ENCODE data around the gene RELL2. TPM values are rescaled to one million over a fixed set of nuclear protein-coding genes. Genes with fewer than 3 reads are reported as not detected.

Gene RELL2
- total RNA-seq, 1 experiment from 2014 or later = 3.3 TPM

DNA sequence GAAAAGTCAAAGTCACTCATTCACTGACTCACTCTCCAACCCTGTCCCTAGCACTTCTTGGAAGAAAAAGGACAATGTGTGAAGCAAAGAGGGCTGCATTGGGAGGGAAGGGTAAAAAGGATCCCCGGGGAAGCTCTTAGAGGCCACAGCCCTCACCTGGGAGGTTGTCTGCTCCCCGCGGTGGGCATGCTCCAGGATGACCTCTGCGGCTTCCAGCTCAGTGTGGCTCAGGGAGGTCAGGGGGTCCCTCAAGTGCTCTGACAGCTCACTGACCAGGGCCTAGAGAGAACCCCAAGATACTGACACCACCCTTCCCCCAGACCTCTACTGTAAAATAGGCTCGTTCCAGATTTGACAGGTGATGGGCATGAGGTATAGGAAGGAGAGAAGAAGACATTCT lies 10.4 kb downstream of the RELL2 start:
- H3K9me3 ChIP-seq (ENCODE audit: insufficient read depth, low read depth) = no peaks in the 10 kb centered on the region
- H3K4me2 ChIP-seq = no peak overlapping the region
- H3K9me2 ChIP-seq (ENCODE audit: insufficient read depth) = no peaks in the 10 kb centered on the region
- H3K4me1 ChIP-seq (replicated peaks; ENCODE audit: insufficient read depth) = peaks cover 21% of the 10 kb centered on the region
- BruUV-seq (replicated peaks) = no TSS peak
- no peak overlapping the region for H2AFZ ChIP-seq
- H3F3A ChIP-seq (ENCODE audit: insufficient read depth, low read depth) = peaks cover 10% of the 10 kb centered on the region; the same call in 1 of the 2 replicates
- intact Hi-C loops (cut with micrococcal nuclease; ENCODE audit: unreplicated experiment) = no loop called here
- H3K4me3 ChIP-seq = no peak overlapping the region
- H3K79me2 ChIP-seq (ENCODE audit: low read depth) = no peaks in the 10 kb centered on the region
- DNase-seq = no peak
- H3K27me3 ChIP-seq (ENCODE audit: insufficient read depth, low read depth) = no peaks in the 10 kb centered on the region
- no peak overlapping the region for H3K27ac ChIP-seq
- H4K20me1 ChIP-seq (ENCODE audit: insufficient read depth) = no peaks in the 10 kb centered on the region
- CTCF ChIA-PET = no interaction called here
- POLR2A ChIA-PET (ENCODE audit: unreplicated experiment) = no interaction called here
- H3K36me3 ChIP-seq (ENCODE audit: low read depth) = no peaks in the 10 kb centered on the region; the same call in 1 of the 2 replicates
- TF ChIP-seq CTCF (conservative IDR thresholded peaks at IDR 0.05) (no peak), EZH2 (IDR thresholded peaks at IDR 0.05; ENCODE audit: low read depth) (no peak)

- H3K27ac ChIP-seq = no peak overlapping the region
- no peak for TF ChIP-seq EZH2 (IDR thresholded peaks at IDR 0.05; ENCODE audit: low read depth)
- no TSS peak for BruUV-seq (replicated peaks)
- H3K4me2 ChIP-seq = no peak overlapping the region
- peaks cover 15% of the 10 kb centered on the region for H3K4me1 ChIP-seq (replicated peaks; ENCODE audit: insufficient read depth)
- intact Hi-C loops (cut with micrococcal nuclease; ENCODE audit: unreplicated experiment) = no loop called here
- no peaks in the 10 kb centered on the region for H3K27me3 ChIP-seq (ENCODE audit: insufficient read depth, low read depth)
- no peak overlapping the region for H2AFZ ChIP-seq
- H3K9me2 ChIP-seq (ENCODE audit: insufficient read depth) = no peaks in the 10 kb centered on the region
- H3F3A ChIP-seq (ENCODE audit: insufficient read depth, low read depth) = peaks cover 10% of the 10 kb centered on the region; the same call in 1 of the 2 replicates
- POLR2A ChIA-PET (ENCODE audit: unreplicated experiment) = no interaction called here
- H3K4me3 ChIP-seq = no peak overlapping the region
- no peak for DNase-seq
- no peaks in the 10 kb centered on the region for H4K20me1 ChIP-seq (ENCODE audit: insufficient read depth)
- CTCF ChIA-PET = no interaction called here
- H3K36me3 ChIP-seq (ENCODE audit: low read depth) = no peaks in the 10 kb centered on the region; the same call in 1 of the 2 replicates
- H3K9me3 ChIP-seq (ENCODE audit: insufficient read depth, low read depth) = no peaks in the 10 kb centered on the region
- H3K79me2 ChIP-seq (ENCODE audit: low read depth) = no peaks in the 10 kb centered on the region
Observed at GRCh38 chr5:141647851-141648250, 11.1 kb downstream of the RELL2 start.

DNA sequence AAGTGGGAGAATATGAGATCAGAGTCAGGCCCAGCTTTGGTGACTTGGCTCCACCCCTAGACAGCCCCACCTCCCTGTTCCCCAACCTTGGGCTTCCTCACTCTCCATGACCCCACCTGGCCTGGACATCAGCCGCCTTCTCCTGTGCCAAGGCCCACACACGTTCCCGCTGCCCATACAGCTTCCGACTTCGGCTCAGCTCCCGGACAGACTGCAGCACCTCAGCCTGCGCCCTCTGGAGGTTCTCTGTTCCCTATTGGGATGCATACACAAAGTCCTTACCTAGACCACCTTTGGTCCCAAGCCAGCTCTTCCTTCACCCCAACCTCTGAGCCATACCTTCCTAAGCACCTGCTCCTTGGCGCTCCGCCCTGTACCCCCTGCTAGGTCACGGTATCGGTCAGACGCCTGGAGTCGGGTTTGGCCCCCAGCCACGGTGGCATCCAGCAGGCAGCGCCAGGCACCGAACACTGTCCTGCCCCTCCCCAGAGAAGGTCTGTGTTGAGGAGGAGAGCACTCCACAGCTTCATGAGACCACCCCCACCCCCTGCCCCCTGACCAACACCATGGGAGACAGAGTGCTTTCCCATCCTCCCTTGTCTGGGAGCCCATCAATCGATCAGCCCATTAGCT lies 12.4 kb downstream of the RELL2 start:
- Histone ChIP-seq H3K4me2 (no peak overlapping the region), H3K4me1 (replicated peaks; ENCODE audit: insufficient read depth) (peaks cover 15% of the 10 kb centered on the region), H3K27me3 (ENCODE audit: insufficient read depth, low read depth) (no peaks in the 10 kb centered on the region), H3K79me2 (ENCODE audit: low read depth) (no peaks in the 10 kb centered on the region), H3K36me3 (ENCODE audit: low read depth) (no peaks in the 10 kb centered on the region; the same call in 1 of the 2 replicates), H3K27ac (no peak overlapping the region), H3F3A (ENCODE audit: insufficient read depth, low read depth) (peaks cover 18% of the 10 kb centered on the region), H3K9me3 (ENCODE audit: insufficient read depth, low read depth) (no peaks in the 10 kb centered on the region), H3K9me2 (ENCODE audit: insufficient read depth) (no peaks in the 10 kb centered on the region), H2AFZ (no peak overlapping the region), H3K4me3 (no peak overlapping the region), H4K20me1 (ENCODE audit: insufficient read depth) (no peaks in the 10 kb centered on the region)
- intact Hi-C loops (cut with micrococcal nuclease; ENCODE audit: unreplicated experiment) = no loop called here
- CTCF ChIA-PET = interaction anchor here (0.7 kb wide), 1 partner anchor 586 kb away, joined by 10 read pairs; no protein-coding TSS in a partner anchor
- TF ChIP-seq CTCF (conservative IDR thresholded peaks at IDR 0.05) = no peak
- no peak for TF ChIP-seq EZH2 (IDR thresholded peaks at IDR 0.05; ENCODE audit: low read depth)
- BruUV-seq (replicated peaks) = no TSS peak
- POLR2A ChIA-PET (ENCODE audit: unreplicated experiment) = no interaction called here
- DNase-seq = no peak

Data from PC-9 (cell line).